ENCODE measurements around the gene TMEM11.
"Not testable (repeated sequence)": the region's sequence is repeated elsewhere in the genome, so short reads cannot be mapped to it uniquely, and the experiment has no call there.

DNA sequence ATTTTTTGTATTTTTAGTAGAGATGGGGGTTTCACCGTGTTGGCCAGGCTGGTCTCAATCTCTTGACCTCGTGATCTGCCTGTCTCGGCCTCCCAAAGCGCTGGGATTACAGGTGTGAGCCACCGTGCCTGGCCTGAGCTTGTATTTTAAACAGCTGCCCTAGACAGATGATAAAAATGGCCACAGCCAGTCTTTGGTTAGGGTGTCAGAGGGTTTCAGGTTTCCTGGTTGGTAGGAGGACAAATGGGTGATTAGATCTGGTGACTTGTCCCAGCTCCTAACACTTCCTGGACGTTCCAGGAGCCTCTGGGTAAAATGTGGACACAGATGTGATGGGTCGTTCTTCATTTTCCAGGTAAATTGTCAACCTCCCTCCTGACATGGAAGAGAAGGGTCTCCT lies 21.5 kb downstream of the TMEM11 start:
- TF ChIP-seq, protein P1, sequence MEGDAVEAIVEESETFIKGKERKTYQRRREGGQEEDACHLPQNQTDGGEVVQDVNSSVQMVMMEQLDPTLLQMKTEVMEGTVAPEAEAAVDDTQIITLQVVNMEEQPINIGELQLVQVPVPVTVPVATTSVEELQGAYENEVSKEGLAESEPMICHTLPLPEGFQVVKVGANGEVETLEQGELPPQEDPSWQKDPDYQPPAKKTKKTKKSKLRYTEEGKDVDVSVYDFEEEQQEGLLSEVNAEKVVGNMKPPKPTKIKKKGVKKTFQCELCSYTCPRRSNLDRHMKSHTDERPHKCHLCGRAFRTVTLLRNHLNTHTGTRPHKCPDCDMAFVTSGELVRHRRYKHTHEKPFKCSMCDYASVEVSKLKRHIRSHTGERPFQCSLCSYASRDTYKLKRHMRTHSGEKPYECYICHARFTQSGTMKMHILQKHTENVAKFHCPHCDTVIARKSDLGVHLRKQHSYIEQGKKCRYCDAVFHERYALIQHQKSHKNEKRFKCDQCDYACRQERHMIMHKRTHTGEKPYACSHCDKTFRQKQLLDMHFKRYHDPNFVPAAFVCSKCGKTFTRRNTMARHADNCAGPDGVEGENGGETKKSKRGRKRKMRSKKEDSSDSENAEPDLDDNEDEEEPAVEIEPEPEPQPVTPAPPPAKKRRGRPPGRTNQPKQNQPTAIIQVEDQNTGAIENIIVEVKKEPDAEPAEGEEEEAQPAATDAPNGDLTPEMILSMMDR (IDR thresholded peaks at IDR 0.05 in 8 of 11, conservative IDR thresholded peaks at IDR 0.05 in 3 of 11) = not testable (repeated sequence)
- not testable (repeated sequence) for TF ChIP-seq POLR2AphosphoS5, POLR2A (IDR thresholded peaks at IDR 0.05)
